GM21576 (cell line): ENCODE data around the gene MS4A10.

Experiments
- ATAC-seq: cut with Tn5 transposase; IDR thresholded peaks from one replicate; pipeline ENCODE4 v1.9.1; 2021; ENCODE audit warnings: mild to moderate bottlenecking, moderate library complexity; ENCODE audit not compliant: unreplicated experiment

MS4A10 gene

GRCh38 chr11:60765355-60765754 lies 19.8 kb upstream of the MS4A10 start:
- no peak for ATAC-seq

GRCh38 chr11:60766547-60766946 lies 18.6 kb upstream of the MS4A10 start:
- no peak for ATAC-seq

- ATAC-seq, result no peak
Observed at GRCh38 chr11:60767388-60767811, 17.7 kb upstream of the MS4A10 start.

- ATAC-seq, result no peak
Observed at GRCh38 chr11:60768202-60768601, 16.9 kb upstream of the MS4A10 start.

- ATAC-seq, result no peak
Observed at GRCh38 chr11:60769273-60769672, 15.9 kb upstream of the MS4A10 start.

GRCh38 chr11:60769811-60770210 lies 15.3 kb upstream of the MS4A10 start:
- ATAC-seq, result no peak

GRCh38 chr11:60771146-60771545 lies 14.0 kb upstream of the MS4A10 start:
- no peak for ATAC-seq

GRCh38 chr11:60771879-60772525 lies 13.1 kb upstream of the MS4A10 start:
- ATAC-seq, result no peak

GRCh38 chr11:60772666-60773065 lies 12.5 kb upstream of the MS4A10 start:
- ATAC-seq, result no peak

GRCh38 chr11:60774726-60775125 lies 10.4 kb upstream of the MS4A10 start:
- ATAC-seq, result no peak

- ATAC-seq, result peak; percentile 72
Observed at GRCh38 chr11:60775420-60775961, 9.6 kb upstream of the MS4A10 start.

GRCh38 chr11:60776167-60776566 lies 9.0 kb upstream of the MS4A10 start:
- no peak for ATAC-seq

GRCh38 chr11:60777106-60777505 lies 8.0 kb upstream of the MS4A10 start:
- ATAC-seq, result no peak

GRCh38 chr11:60777572-60777971 lies 7.6 kb upstream of the MS4A10 start:
- ATAC-seq, result no peak

GRCh38 chr11:60780065-60780464 lies 5.1 kb upstream of the MS4A10 start:
- no peak for ATAC-seq

- no peak for ATAC-seq
Observed at GRCh38 chr11:60780774-60781173, 4.4 kb upstream of the MS4A10 start.

GRCh38 chr11:60781286-60781980 lies 3.7 kb upstream of the MS4A10 start:
- ATAC-seq, result no peak

- ATAC-seq, result no peak
Observed at GRCh38 chr11:60781981-60782316, 3.2 kb upstream of the MS4A10 start.

- ATAC-seq, result no peak
Observed at GRCh38 chr11:60782393-60783140, 2.6 kb upstream of the MS4A10 start.

GRCh38 chr11:60783141-60783484 lies 2.0 kb upstream of the MS4A10 start:
- no peak for ATAC-seq

- no peak for ATAC-seq
Observed at GRCh38 chr11:60783911-60784310, 1.2 kb upstream of the MS4A10 start.

- no peak for ATAC-seq
Observed at GRCh38 chr11:60785806-60786361, 751 bp downstream of the MS4A10 start.
